ENCODE measurements around the gene SGF29. TPM values are rescaled to one million over a fixed set of nuclear protein-coding genes. Genes with fewer than 3 reads are reported as not detected.
"Not testable (repeated sequence)": the region's sequence is repeated elsewhere in the genome, so short reads cannot be mapped to it uniquely, and the experiment has no call there.

The SGF29 gene
- total RNA-seq, 1 experiment from 2014 or later = 23.5 TPM

- H3K27me3 Mint-ChIP-seq (ENCODE audit: insufficient read depth, unreplicated experiment); BruUV-seq (replicated peaks); CTCF ChIA-PET: not testable (repeated sequence)
Observed at GRCh38 chr16:28639959-28640358, 86.2 kb downstream of the SGF29 start.

More at GRCh38 chr16:28639959-28640358, 86.2 kb downstream of the SGF29 start:
- DNase-seq (ENCODE audit: unreplicated experiment); intact Hi-C loops (cut with micrococcal nuclease); H3K36me3 Mint-ChIP-seq (ENCODE audit: insufficient read depth, unreplicated experiment); H3K9me3 Mint-ChIP-seq (ENCODE audit: unreplicated experiment); POLR2A ChIA-PET; H3K4me3 Mint-ChIP-seq (ENCODE audit: unreplicated experiment); H3K27ac Mint-ChIP-seq (ENCODE audit: low read depth, unreplicated experiment); H3K4me1 Mint-ChIP-seq (ENCODE audit: insufficient read depth, unreplicated experiment): not testable (repeated sequence)

Other genes with a start within 250 kb of the SGF29 start
- gene NPIPB6, start 190.4 kb upstream of the SGF29 start, total RNA-seq (2022) = 1.6 and 2.1 TPM in 2 replicates
- 33.3 and 165 TPM in 2 replicates for gene EIF3CL, start 150.1 kb upstream of the SGF29 start, total RNA-seq (2022)
- not detected in 2 replicates for gene NPIPB7, start 81.6 kb upstream of the SGF29 start, total RNA-seq (2022)
- 18.1 and 19.7 TPM in 2 replicates for gene CLN3, start 61.8 kb upstream of the SGF29 start, total RNA-seq (2022)
- gene APOBR, start 59.3 kb upstream of the SGF29 start, total RNA-seq (2022) = 0.09 and 0.10 TPM in 2 replicates
- not detected in 2 replicates for gene IL27, start 47.1 kb upstream of the SGF29 start, total RNA-seq (2022)
- 291 and 345 TPM in 2 replicates for gene NUPR1, start 14.9 kb upstream of the SGF29 start, total RNA-seq (2022)
- gene SULT1A2, start 43.1 kb downstream of the SGF29 start, total RNA-seq (2022) = 0.44 and 0.76 TPM in 2 replicates
- 4.2 and 5.3 TPM in 2 replicates for gene SULT1A1, start 56.1 kb downstream of the SGF29 start, total RNA-seq (2022)
- not detected in 2 replicates for gene NPIPB8, start 84.1 kb downstream of the SGF29 start, total RNA-seq (2022)
- gene EIF3C, start 157.5 kb downstream of the SGF29 start, total RNA-seq (2022) = 968 and 1,390 TPM in 2 replicates
- gene NPIPB9, start 197.9 kb downstream of the SGF29 start, total RNA-seq (2022) = 2.1 TPM in 2 replicates

Measured in MCF 10A (cell line).